GM12874 (cell line): ENCODE results near the gene MRTFA.

Experiments
- CTCF ChIP-seq: IDR thresholded peaks from 2 replicates; pipeline ENCODE4 v1.5.1; 2011; ENCODE audit warnings: low read depth, mild to moderate bottlenecking, control low read depth, low read length, moderate library complexity; ENCODE audit not compliant: insufficient read depth

The MRTFA gene

GRCh38 chr22:40385036-40385782 is 251.3 kb downstream of the MRTFA start:
- no peak for TF ChIP-seq CTCF

- TF ChIP-seq CTCF = no peak
Observed at GRCh38 chr22:40383905-40384304, 252.6 kb downstream of the MRTFA start.

- no peak for TF ChIP-seq CTCF
Observed at GRCh38 chr22:40381461-40381860, 255.1 kb downstream of the MRTFA start.

- TF ChIP-seq CTCF = no peak
Observed at GRCh38 chr22:40377931-40378330, 258.6 kb downstream of the MRTFA start.

GRCh38 chr22:40376149-40376548 is 260.4 kb downstream of the MRTFA start:
- no peak for TF ChIP-seq CTCF

GRCh38 chr22:40374567-40374966 is 262.0 kb downstream of the MRTFA start:
- TF ChIP-seq CTCF = no peak

GRCh38 chr22:40368836-40369235 is 267.7 kb downstream of the MRTFA start:
- TF ChIP-seq CTCF = no peak

GRCh38 chr22:40368016-40368415 is 268.5 kb downstream of the MRTFA start:
- no peak for TF ChIP-seq CTCF
